GM12878 (cell line): ENCODE data around the gene NUP62. TPM values are rescaled to one million over a fixed set of nuclear protein-coding genes. Genes with fewer than 3 reads are reported as not detected.

Experiments
- BCL11A ChIP-seq: IDR thresholded peaks from 2 replicates; pipeline ENCODE4 v1.6.1; 2011; ENCODE audit warnings: low read depth, low read length
- MEF2A ChIP-seq: IDR thresholded peaks from 2 replicates; pipeline ENCODE4 v1.6.1; 2011; ENCODE audit warnings: low read depth, mild to moderate bottlenecking, low read length, moderate library complexity; ENCODE audit not compliant: insufficient read depth
- NRF1 ChIP-seq: conservative IDR thresholded peaks from 2 replicates; pipeline ENCODE4 v1.6.1; 2011; ENCODE audit warnings: mild to moderate bottlenecking, low read depth, low read length, improper control_type of control experiment
- POLR2A ChIP-seq: IDR thresholded peaks from 2 replicates; pipeline ENCODE4 v1.6.1; 2011; ENCODE audit warnings: low read depth, mild to moderate bottlenecking, low read length
- TCF7 ChIP-seq: IDR thresholded peaks from 2 replicates; pipeline ENCODE4 v1.6.1; 2014; ENCODE audit warnings: antibody characterized with exemption, borderline replicate concordance
- ZNF207 ChIP-seq: fragments of 450-650 bp; IDR thresholded peaks from 2 replicates; pipeline ENCODE4 v1.6.1; 2014; ENCODE audit warnings: antibody characterized with exemption, mild to moderate bottlenecking, borderline replicate concordance
- polyA plus RNA-seq, 11 experiments: library from polyadenylated mRNA; depleted of rRNA in 4 of 11; unstranded in 6 of 11; stranded (reverse) in 5 of 11; fragments of >200 nt; fragmentation: Nextera tagmentation in 4 of 11; fragmentation: Illumina TruSeq in 1 of 11; extraction: Ambion mirVana in 4 of 11; extraction: Trizol in 1 of 11; gene quantifications; 1 replicate in 1 of 11; 2 replicates in 10 of 11; pipeline versions ENCODE4 v1.2.1 to v1.2.3, GENCODE V29; 2011 to 2016; ENCODE audit warnings: inconsistent platforms in 2 of 11, missing spikeins in 2 of 11, low read depth in 1 of 11
- total RNA-seq, 4 experiments: library from RNA; depleted of rRNA in 3 of 4; stranded (reverse); fragments of >200 nt in 3 of 4; fragmentation: Illumina TruSeq in 1 of 4; extraction: Trizol in 1 of 4; gene quantifications; 2 replicates each; pipeline versions ENCODE4 v1.2.1 to v1.2.3, GENCODE V29; 2013 to 2021
- TF ChIP-seq, protein P1 (sequence below): fragments of 450-650 bp; formaldehyde crosslinking; IDR thresholded peaks from 2 replicates; pipeline ENCODE4 v1.4.0; 2020; ENCODE audit warnings: mild to moderate bottlenecking, moderate library complexity
- TF ChIP-seq, protein P2 (sequence below): IDR thresholded peaks from 2 replicates; pipeline ENCODE4 v1.6.1; 2012; ENCODE audit warnings: low read length, inconsistent platforms
- TF ChIP-seq, protein P3 (sequence below): fragments of 450-650 bp; conservative IDR thresholded peaks from 2 replicates; pipeline ENCODE4 v1.6.1; 2017; ENCODE audit warnings: mild to moderate bottlenecking, moderate library complexity

NUP62 gene
- total and polyA plus RNA-seq, 10 of the 15 experiments (the other 5 are each of a cell fraction or from before 2014, with no cell fraction given): 19.5 to 110 (median 66.9) TPM

DNA sequence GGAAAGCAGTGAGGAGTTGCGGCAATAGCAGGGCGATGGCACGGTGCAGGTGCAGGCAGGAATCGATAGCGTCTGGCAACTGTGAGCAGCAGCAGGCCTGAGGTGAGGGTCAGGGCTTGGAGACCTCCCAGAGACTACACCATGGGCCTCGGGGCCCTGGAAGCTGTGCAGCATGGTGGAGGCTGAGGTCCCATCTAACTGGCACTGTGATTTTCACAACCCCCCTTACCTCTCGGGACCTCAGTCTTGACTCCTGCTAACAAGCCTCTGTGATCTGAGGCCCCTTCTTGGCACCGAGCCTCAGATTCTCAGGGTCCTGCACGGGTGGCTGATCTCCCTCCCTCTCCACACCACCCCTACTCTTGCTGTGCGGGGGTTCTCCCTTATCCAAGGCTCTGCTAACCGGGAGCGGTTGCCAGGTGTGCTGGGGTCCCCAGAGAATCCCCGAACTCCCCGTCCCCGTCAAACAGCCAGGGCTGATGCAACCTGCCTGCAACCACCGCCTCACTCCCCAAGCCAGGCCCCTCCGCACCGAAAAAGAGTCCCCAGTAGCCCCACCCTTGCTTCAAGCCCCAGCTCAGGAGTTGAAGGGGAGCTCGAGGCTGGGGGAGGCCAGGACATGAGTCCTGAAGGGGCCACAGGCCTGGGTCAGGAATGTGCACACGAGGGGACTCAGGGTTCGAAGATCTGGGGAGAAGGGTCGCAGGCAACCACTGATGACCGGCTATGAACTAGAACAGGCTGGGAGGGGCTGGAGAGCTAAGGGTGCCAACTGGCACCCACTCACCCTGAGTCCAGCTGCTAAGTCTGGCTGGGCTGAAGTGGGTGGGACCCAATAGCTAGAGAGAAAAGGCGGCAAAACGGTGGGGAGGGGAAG lies 5.1 kb downstream of the NUP62 start (continued):
- TF ChIP-seq, protein P1, sequence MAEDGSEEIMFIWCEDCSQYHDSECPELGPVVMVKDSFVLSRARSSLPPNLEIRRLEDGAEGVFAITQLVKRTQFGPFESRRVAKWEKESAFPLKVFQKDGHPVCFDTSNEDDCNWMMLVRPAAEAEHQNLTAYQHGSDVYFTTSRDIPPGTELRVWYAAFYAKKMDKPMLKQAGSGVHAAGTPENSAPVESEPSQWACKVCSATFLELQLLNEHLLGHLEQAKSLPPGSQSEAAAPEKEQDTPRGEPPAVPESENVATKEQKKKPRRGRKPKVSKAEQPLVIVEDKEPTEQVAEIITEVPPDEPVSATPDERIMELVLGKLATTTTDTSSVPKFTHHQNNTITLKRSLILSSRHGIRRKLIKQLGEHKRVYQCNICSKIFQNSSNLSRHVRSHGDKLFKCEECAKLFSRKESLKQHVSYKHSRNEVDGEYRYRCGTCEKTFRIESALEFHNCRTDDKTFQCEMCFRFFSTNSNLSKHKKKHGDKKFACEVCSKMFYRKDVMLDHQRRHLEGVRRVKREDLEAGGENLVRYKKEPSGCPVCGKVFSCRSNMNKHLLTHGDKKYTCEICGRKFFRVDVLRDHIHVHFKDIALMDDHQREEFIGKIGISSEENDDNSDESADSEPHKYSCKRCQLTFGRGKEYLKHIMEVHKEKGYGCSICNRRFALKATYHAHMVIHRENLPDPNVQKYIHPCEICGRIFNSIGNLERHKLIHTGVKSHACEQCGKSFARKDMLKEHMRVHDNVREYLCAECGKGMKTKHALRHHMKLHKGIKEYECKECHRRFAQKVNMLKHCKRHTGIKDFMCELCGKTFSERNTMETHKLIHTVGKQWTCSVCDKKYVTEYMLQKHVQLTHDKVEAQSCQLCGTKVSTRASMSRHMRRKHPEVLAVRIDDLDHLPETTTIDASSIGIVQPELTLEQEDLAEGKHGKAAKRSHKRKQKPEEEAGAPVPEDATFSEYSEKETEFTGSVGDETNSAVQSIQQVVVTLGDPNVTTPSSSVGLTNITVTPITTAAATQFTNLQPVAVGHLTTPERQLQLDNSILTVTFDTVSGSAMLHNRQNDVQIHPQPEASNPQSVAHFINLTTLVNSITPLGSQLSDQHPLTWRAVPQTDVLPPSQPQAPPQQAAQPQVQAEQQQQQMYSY (CRISPR knock-in tag): no peak
- TF ChIP-seq, protein P2, sequence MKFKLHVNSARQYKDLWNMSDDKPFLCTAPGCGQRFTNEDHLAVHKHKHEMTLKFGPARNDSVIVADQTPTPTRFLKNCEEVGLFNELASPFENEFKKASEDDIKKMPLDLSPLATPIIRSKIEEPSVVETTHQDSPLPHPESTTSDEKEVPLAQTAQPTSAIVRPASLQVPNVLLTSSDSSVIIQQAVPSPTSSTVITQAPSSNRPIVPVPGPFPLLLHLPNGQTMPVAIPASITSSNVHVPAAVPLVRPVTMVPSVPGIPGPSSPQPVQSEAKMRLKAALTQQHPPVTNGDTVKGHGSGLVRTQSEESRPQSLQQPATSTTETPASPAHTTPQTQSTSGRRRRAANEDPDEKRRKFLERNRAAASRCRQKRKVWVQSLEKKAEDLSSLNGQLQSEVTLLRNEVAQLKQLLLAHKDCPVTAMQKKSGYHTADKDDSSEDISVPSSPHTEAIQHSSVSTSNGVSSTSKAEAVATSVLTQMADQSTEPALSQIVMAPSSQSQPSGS: no peak
- no peak for TF ChIP-seq TCF7
- no peak for TF ChIP-seq MEF2A
- TF ChIP-seq, protein P3, sequence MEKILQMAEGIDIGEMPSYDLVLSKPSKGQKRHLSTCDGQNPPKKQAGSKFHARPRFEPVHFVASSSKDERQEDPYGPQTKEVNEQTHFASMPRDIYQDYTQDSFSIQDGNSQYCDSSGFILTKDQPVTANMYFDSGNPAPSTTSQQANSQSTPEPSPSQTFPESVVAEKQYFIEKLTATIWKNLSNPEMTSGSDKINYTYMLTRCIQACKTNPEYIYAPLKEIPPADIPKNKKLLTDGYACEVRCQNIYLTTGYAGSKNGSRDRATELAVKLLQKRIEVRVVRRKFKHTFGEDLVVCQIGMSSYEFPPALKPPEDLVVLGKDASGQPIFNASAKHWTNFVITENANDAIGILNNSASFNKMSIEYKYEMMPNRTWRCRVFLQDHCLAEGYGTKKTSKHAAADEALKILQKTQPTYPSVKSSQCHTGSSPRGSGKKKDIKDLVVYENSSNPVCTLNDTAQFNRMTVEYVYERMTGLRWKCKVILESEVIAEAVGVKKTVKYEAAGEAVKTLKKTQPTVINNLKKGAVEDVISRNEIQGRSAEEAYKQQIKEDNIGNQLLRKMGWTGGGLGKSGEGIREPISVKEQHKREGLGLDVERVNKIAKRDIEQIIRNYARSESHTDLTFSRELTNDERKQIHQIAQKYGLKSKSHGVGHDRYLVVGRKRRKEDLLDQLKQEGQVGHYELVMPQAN: peak; percentile 14; the same call in 1 of the 2 replicates
- TF ChIP-seq NRF1: no peak
- TF ChIP-seq POLR2A: peak; percentile 74
- TF ChIP-seq BCL11A: no peak
- TF ChIP-seq ZNF207: no peak
